ENCODE measurements around the gene TMEM61. TPM values are rescaled to one million over a fixed set of nuclear protein-coding genes. Genes with fewer than 3 reads are reported as not detected.

TMEM61 gene
- polyA plus RNA-seq, 1 of the 3 experiments (the other 2 are of a cell fraction) = not detected

DNA sequence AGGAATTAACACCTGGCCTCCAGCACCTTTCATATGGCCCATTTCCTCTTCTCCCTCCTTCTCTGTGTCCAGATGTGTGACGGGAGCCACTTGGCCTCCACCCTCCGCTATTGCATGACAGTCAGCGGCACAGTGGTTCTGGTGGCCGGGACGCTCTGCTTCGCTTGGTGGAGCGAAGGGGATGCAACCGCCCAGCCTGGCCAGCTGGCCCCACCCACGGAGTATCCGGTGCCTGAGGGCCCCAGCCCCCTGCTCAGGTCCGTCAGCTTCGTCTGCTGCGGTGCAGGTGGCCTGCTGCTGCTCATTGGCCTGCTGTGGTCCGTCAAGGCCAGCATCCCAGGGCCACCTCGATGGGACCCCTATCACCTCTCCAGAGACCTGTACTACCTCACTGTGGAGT, 5.6 kb downstream of the TMEM61 start:
- no peaks in the 10 kb centered on the region for H3K36me3 ChIP-seq (replicated peaks in 1 of 2; ENCODE audit: control insufficient read depth in 1 of 2, insufficient read depth in 2 of 2, low read length in 1 of 2)
- H3K9ac ChIP-seq = no peak overlapping the region
- H3K9me3 ChIP-seq = no peaks in the 10 kb centered on the region
- POLR2A ChIA-PET = no interaction called here
- no peaks in the 10 kb centered on the region for H3K79me2 ChIP-seq (ENCODE audit: insufficient read depth)
- H3K4me3 ChIP-seq (ENCODE audit: low read depth in 2 of 2, low read length in 1 of 2) = no peak overlapping the region
- H3K9me2 ChIP-seq = no peaks in the 10 kb centered on the region
- H3K27ac ChIP-seq (ENCODE audit: low read depth in 2 of 2, low read length in 1 of 2) = no peak overlapping the region
- no peaks in the 10 kb centered on the region; the same call in 1 of the 2 replicates for H3K27me3 ChIP-seq (ENCODE audit: insufficient read depth)
- no peaks in the 10 kb centered on the region for H3F3A ChIP-seq (replicated peaks; ENCODE audit: insufficient read depth)
- no peak for DNase-seq
- TF ChIP-seq FOSL2 (IDR thresholded peaks at IDR 0.05; ENCODE audit: borderline replicate concordance, low read depth) = no peak
- TF ChIP-seq MXI1 (IDR thresholded peaks at IDR 0.05; ENCODE audit: low read depth, low read length) = no peak
- TF ChIP-seq, protein P1, sequence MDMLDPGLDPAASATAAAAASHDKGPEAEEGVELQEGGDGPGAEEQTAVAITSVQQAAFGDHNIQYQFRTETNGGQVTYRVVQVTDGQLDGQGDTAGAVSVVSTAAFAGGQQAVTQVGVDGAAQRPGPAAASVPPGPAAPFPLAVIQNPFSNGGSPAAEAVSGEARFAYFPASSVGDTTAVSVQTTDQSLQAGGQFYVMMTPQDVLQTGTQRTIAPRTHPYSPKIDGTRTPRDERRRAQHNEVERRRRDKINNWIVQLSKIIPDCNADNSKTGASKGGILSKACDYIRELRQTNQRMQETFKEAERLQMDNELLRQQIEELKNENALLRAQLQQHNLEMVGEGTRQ (IDR thresholded peaks at IDR 0.05; ENCODE audit: borderline replicate concordance, low read depth, low read length) = no peak
- TF ChIP-seq, protein P2, sequence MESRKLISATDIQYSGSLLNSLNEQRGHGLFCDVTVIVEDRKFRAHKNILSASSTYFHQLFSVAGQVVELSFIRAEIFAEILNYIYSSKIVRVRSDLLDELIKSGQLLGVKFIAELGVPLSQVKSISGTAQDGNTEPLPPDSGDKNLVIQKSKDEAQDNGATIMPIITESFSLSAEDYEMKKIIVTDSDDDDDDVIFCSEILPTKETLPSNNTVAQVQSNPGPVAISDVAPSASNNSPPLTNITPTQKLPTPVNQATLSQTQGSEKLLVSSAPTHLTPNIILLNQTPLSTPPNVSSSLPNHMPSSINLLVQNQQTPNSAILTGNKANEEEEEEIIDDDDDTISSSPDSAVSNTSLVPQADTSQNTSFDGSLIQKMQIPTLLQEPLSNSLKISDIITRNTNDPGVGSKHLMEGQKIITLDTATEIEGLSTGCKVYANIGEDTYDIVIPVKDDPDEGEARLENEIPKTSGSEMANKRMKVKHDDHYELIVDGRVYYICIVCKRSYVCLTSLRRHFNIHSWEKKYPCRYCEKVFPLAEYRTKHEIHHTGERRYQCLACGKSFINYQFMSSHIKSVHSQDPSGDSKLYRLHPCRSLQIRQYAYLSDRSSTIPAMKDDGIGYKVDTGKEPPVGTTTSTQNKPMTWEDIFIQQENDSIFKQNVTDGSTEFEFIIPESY (IDR thresholded peaks at IDR 0.05; ENCODE audit: borderline replicate concordance, low read depth) = no peak
- TF ChIP-seq TEAD4 (IDR thresholded peaks at IDR 0.05; ENCODE audit: borderline replicate concordance, insufficient read depth) = no peak
- no peak for TF ChIP-seq CHD2 (IDR thresholded peaks at IDR 0.05; ENCODE audit: low read length, partially characterized antibody)
- H3K4me2 ChIP-seq = no peak overlapping the region
- CTCF ChIA-PET = interaction anchor here (1.0 to 11.0 kb wide), 5 partner anchors 11 to 42 kb away, joined by 4 to 123 read pairs (median 56); partner anchors contain the start of gene BSND
- WGBS (ENCODE audit: low lambda C conversion rate) = 80% methylated on average over 9 of the region's 15 CpGs
- H2AFZ ChIP-seq (ENCODE audit: low read depth) = no peak overlapping the region
- peaks cover 0 to 11% of the 10 kb centered on the region in 2 experiments; a peak in 1 of 4 replicates for H3K4me1 ChIP-seq (ENCODE audit: control insufficient read depth in 1 of 2, insufficient read depth in 2 of 2, low read depth in 1 of 2, low read length in 1 of 2)
- no peaks in the 10 kb centered on the region for H4K20me1 ChIP-seq (ENCODE audit: insufficient read depth)

DNA sequence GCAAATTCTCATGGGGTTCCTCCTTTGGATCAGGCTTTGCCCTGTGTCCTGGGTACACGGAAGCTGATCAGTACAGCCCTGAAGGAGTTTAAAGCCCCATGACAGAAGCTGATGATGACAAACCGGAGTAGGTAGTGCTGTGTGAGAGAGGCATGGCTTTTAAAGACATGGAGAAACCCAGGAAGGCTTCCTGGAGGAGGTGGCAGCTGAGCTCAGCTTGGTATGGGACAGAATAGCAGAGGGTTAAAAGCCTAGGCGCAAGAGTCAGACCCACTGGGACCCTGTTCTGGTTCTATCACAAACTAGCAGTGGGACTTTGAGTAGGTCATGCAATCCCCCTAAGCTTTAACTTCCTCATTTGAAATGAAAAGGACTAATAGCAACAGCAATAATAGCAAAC, 6.1 kb downstream of the TMEM61 start:
- Histone ChIP-seq H3F3A (replicated peaks; ENCODE audit: insufficient read depth) (no peaks in the 10 kb centered on the region), H3K9me2 (no peaks in the 10 kb centered on the region), H3K9ac (no peak overlapping the region), H3K27me3 (ENCODE audit: insufficient read depth) (no peaks in the 10 kb centered on the region; the same call in 1 of the 2 replicates), H3K4me1 (ENCODE audit: control insufficient read depth in 1 of 2, insufficient read depth in 2 of 2, low read depth in 1 of 2, low read length in 1 of 2) (peaks cover 0 to 11% of the 10 kb centered on the region in 2 experiments; a peak in 1 of 4 replicates), H3K4me2 (no peak overlapping the region), H3K79me2 (ENCODE audit: insufficient read depth) (no peaks in the 10 kb centered on the region), H3K9me3 (no peaks in the 10 kb centered on the region), H3K27ac (ENCODE audit: low read depth in 2 of 2, low read length in 1 of 2) (no peak overlapping the region), H3K36me3 (replicated peaks in 1 of 2; ENCODE audit: control insufficient read depth in 1 of 2, insufficient read depth in 2 of 2, low read length in 1 of 2) (no peaks in the 10 kb centered on the region), H4K20me1 (ENCODE audit: insufficient read depth) (no peaks in the 10 kb centered on the region), H2AFZ (ENCODE audit: low read depth) (no peak overlapping the region), H3K4me3 (ENCODE audit: low read depth in 2 of 2, low read length in 1 of 2) (no peak overlapping the region)
- ChIA-PET POLR2A (no interaction called here), CTCF (interaction anchor here (1.0 to 11.0 kb wide), 5 partner anchors 10 to 42 kb away, joined by 4 to 123 read pairs (median 56); partner anchors contain the start of gene BSND)
- WGBS (ENCODE audit: low lambda C conversion rate) = 64% methylated on average over 3 of the region's 3 CpGs
- no peak for DNase-seq
- TF ChIP-seq, protein P3, sequence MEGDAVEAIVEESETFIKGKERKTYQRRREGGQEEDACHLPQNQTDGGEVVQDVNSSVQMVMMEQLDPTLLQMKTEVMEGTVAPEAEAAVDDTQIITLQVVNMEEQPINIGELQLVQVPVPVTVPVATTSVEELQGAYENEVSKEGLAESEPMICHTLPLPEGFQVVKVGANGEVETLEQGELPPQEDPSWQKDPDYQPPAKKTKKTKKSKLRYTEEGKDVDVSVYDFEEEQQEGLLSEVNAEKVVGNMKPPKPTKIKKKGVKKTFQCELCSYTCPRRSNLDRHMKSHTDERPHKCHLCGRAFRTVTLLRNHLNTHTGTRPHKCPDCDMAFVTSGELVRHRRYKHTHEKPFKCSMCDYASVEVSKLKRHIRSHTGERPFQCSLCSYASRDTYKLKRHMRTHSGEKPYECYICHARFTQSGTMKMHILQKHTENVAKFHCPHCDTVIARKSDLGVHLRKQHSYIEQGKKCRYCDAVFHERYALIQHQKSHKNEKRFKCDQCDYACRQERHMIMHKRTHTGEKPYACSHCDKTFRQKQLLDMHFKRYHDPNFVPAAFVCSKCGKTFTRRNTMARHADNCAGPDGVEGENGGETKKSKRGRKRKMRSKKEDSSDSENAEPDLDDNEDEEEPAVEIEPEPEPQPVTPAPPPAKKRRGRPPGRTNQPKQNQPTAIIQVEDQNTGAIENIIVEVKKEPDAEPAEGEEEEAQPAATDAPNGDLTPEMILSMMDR (IDR thresholded peaks at IDR 0.05) = no peak
- TF ChIP-seq TAF1 (IDR thresholded peaks at IDR 0.05; ENCODE audit: borderline replicate concordance, low read depth, low read length) = no peak
- no peak for TF ChIP-seq JUND (IDR thresholded peaks at IDR 0.05)
- TF ChIP-seq NRF1 (IDR thresholded peaks at IDR 0.05; ENCODE audit: low read depth, low read length) = no peak
- TF ChIP-seq EZH2phosphoT487 (IDR thresholded peaks at IDR 0.05; ENCODE audit: borderline replicate concordance, low read depth) = no peak
- TF ChIP-seq, protein P4, sequence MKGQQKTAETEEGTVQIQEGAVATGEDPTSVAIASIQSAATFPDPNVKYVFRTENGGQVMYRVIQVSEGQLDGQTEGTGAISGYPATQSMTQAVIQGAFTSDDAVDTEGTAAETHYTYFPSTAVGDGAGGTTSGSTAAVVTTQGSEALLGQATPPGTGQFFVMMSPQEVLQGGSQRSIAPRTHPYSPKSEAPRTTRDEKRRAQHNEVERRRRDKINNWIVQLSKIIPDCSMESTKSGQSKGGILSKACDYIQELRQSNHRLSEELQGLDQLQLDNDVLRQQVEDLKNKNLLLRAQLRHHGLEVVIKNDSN (IDR thresholded peaks at IDR 0.05; ENCODE audit: borderline replicate concordance, low read depth) = no peak
- no peak for TF ChIP-seq GABPA (IDR thresholded peaks at IDR 0.05; ENCODE audit: low read depth)
- TF ChIP-seq SIN3A (IDR thresholded peaks at IDR 0.05; ENCODE audit: borderline replicate concordance, low read depth, low read length) = no peak
- no peak for TF ChIP-seq RAD21 (IDR thresholded peaks at IDR 0.05; ENCODE audit: low read length)

Data from SK-N-SH (cell line).